ENCODE measurements around the gene JOSD2. TPM values are rescaled to one million over a fixed set of nuclear protein-coding genes. Genes with fewer than 3 reads are reported as not detected.

Gene JOSD2
- total RNA-seq, 1 donor from 2014 or later, result 34.7 TPM

DNA sequence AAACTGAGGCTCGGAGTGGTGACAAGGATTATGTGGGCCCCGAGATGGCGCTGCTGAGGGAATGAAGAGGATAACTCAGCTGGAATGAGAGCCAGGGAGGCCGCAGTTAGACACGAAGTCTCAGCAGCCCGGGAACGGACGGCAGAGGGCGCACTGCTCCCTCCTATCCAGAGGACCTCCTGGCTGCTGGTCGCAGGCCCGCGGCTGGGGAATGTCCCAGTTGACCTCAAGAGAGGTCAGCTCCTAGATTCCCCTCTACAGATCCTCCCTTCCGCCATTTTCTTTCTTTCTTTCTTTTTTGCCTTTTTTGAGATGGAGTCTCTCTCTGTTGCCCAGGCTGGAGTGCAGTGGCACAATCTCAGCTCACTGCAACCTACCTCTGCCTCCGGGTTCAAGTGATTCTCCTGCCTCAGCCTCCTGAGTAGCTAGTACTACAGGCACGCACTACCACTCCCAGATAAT, 26.8 kb upstream of the JOSD2 start:
- no peak overlapping the region for H3K27ac ChIP-seq
- no peak overlapping the region for H3K4me3 ChIP-seq
- no peaks in the 10 kb centered on the region for H3K9me3 ChIP-seq
- H3K4me1 ChIP-seq, result no peaks in the 10 kb centered on the region
- TF ChIP-seq, protein P1, sequence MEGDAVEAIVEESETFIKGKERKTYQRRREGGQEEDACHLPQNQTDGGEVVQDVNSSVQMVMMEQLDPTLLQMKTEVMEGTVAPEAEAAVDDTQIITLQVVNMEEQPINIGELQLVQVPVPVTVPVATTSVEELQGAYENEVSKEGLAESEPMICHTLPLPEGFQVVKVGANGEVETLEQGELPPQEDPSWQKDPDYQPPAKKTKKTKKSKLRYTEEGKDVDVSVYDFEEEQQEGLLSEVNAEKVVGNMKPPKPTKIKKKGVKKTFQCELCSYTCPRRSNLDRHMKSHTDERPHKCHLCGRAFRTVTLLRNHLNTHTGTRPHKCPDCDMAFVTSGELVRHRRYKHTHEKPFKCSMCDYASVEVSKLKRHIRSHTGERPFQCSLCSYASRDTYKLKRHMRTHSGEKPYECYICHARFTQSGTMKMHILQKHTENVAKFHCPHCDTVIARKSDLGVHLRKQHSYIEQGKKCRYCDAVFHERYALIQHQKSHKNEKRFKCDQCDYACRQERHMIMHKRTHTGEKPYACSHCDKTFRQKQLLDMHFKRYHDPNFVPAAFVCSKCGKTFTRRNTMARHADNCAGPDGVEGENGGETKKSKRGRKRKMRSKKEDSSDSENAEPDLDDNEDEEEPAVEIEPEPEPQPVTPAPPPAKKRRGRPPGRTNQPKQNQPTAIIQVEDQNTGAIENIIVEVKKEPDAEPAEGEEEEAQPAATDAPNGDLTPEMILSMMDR (IDR thresholded peaks at IDR 0.05), result peak; percentile 75
- ATAC-seq (peak; percentile 92), DNase-seq (peak; percentile 88)
- H3K36me3 ChIP-seq, result no peaks in the 10 kb centered on the region
- peaks cover 7% of the 10 kb centered on the region for H3K27me3 ChIP-seq
- intact Hi-C loops (cut with DNase I), result no loop called here

DNA sequence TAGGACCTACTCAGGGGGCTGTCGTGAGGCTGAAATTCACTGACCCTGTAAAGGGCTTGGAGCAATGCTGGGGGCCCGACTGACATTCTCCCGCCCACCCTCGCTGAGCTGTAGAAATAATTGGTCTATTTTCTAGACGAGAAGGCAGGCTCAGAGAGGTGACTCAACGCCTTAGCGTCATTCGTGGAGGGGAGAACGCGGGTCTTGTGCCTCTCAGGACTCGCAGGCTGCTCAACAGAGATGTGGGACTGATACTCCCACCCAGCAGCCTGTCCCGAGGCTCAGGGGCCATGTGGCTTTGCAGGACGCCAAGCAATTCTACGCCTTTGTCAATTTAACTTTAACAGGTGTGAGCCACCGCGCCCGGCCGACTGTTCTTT, 26.3 kb upstream of the JOSD2 start:
- no peaks in the 10 kb centered on the region for H3K4me1 ChIP-seq
- H3K27ac ChIP-seq, result no peak overlapping the region
- intact Hi-C loops (cut with DNase I), result no loop called here
- H3K9me3 ChIP-seq, result no peaks in the 10 kb centered on the region
- H3K27me3 ChIP-seq, result peaks cover 11% of the 10 kb centered on the region
- TF ChIP-seq, protein P1 (IDR thresholded peaks at IDR 0.05), result no peak
- DNase-seq (no peak), ATAC-seq (no peak)
- no peak overlapping the region for H3K4me3 ChIP-seq
- H3K36me3 ChIP-seq, result no peaks in the 10 kb centered on the region

DNA sequence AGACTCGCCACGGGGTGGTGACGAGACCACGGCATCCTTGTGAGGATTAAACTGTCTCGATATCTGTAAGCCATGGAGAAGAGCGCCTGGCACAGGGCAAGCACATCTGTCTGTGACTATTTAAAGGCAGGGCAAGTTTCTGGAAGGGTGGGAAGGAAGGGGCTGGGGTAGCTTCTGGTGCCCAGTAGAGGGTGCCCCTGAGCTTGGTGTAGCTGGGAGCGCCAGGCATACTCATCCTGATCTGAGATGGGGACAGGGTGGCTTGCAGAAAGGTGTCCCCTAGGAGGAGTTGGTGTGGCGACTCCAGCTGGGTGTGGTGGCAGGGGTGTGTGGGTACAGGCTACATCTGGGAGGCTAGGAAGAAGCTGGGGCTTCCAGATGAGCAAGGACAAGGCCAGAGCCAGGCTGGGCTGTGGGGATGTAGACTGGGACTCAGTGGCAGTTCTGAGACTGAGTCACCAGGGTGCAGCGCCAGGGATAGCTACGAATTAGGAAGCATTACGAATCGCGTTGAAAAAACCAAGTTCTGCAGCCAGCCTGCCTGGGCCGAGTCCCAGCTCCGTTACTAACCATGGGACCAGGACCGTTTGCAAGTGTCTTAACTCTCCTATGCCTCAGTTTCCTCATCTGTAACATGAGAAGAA, 25.8 kb upstream of the JOSD2 start:
- DNase-seq (no peak), ATAC-seq (no peak)
- H3K27me3 ChIP-seq, result peaks cover 12% of the 10 kb centered on the region
- H3K4me3 ChIP-seq, result no peak overlapping the region
- no peak overlapping the region for H3K27ac ChIP-seq
- H3K36me3 ChIP-seq, result no peaks in the 10 kb centered on the region
- no peaks in the 10 kb centered on the region for H3K4me1 ChIP-seq
- intact Hi-C loops (cut with DNase I), result no loop called here
- H3K9me3 ChIP-seq, result no peaks in the 10 kb centered on the region
- TF ChIP-seq, protein P1 (IDR thresholded peaks at IDR 0.05), result no peak

DNA sequence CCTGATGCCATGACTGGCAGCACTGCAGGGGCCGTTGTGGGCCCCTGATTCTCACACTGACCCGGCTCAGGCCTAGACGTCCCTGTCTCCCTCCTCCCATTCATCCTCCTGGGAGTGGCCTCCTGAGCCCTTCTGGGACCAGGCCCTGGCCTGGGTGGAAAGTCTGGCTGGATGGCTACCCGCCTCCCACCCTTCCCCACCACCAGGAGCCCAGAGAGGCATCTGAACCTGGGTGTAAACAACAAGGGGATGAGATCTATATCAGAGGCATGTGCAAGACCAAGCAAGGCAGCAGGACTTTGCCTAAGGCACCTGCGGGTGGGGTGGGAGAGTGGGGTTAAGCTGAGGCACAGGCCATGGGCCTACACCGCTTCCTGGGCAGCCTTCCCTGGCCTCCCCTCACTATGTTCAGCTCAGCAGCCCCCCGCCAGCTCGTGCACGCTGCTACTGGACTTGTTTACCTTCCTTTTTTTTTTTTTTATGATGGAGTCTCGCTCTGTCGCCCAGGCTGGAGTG, 24.7 kb upstream of the JOSD2 start:
- TF ChIP-seq, protein P1 (IDR thresholded peaks at IDR 0.05), result no peak
- ATAC-seq (no peak), DNase-seq (no peak)
- H3K27me3 ChIP-seq, result peaks cover 20% of the 10 kb centered on the region
- no peaks in the 10 kb centered on the region for H3K36me3 ChIP-seq
- H3K9me3 ChIP-seq, result no peaks in the 10 kb centered on the region
- no peak overlapping the region for H3K27ac ChIP-seq
- intact Hi-C loops (cut with DNase I), result no loop called here
- H3K4me3 ChIP-seq, result no peak overlapping the region
- H3K4me1 ChIP-seq, result no peaks in the 10 kb centered on the region

DNA sequence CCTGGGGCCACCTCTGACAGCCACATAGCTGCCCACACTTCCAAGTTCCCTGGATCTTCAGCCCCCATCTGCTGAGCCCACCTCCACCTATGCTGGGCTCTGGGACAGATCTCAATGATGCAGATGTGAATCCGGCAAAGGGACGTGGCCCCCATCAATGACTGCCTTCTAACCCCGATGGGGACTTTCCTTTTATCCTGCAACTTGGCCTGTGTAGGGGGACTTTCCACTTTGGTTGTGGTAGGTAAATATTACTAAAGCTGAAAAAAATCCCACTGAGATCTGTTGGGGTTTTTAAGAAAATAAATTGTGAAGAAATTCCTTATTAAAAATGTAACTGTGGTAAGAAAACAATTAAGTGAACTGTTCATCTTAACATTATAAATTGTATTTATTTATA, 23.5 kb upstream of the JOSD2 start:
- Histone ChIP-seq H3K27ac (no peak overlapping the region), H3K4me3 (no peak overlapping the region), H3K27me3 (peaks cover 23% of the 10 kb centered on the region), H3K4me1 (no peaks in the 10 kb centered on the region), H3K9me3 (no peaks in the 10 kb centered on the region), H3K36me3 (no peaks in the 10 kb centered on the region)
- TF ChIP-seq, protein P1 (IDR thresholded peaks at IDR 0.05), result no peak
- intact Hi-C loops (cut with DNase I), result no loop called here
- DNase-seq (no peak), ATAC-seq (no peak)
